ENCODE data around the gene E2F7.

E2F7 gene

DNA sequence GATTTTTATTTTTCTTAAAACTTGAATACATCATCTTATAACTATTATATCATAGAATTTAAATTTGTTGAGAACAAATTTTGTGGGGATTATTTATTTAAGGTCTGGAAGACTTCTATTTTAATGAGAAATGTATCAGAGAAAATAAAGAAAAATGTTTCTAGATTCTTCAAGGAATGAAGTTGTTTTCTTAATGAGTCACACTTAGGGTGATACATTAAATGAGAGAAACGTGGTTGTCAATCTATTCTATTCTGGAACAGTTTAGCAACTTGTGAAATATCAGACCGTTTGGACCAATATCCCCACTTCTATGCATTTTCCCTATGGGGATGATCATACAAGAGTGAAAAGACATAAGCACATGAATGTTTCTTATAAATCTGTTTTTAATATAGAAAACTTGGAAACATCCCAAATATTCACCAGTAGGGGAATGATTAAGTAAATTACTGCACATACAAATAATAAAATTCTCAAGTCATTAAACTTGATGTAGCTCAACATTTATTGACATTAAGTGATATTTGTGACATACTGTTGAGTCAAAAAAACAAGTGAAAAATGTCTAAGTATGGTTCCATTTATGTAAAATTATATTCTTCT lies 88.5 kb downstream of the E2F7 start:
- Histone ChIP-seq H3K4me1 (peaks cover 0 to 7% (median 0%) of the 10 kb centered on the region in 4 donors), H3K36me3 (no peaks in the 10 kb centered on the region), H3K4me3 (no peak overlapping the region), H3K27me3 (no peaks in the 10 kb centered on the region), H3K27ac (no peak overlapping the region), H3K9me3 (peaks cover 0 to 5% (median 0%) of the 10 kb centered on the region in 3 donors)
- DNase-seq, result no peak
- intact Hi-C loops (cut with DNase I; ENCODE audit: low total_unique reads), result no loop called here
- TF ChIP-seq, protein P1, sequence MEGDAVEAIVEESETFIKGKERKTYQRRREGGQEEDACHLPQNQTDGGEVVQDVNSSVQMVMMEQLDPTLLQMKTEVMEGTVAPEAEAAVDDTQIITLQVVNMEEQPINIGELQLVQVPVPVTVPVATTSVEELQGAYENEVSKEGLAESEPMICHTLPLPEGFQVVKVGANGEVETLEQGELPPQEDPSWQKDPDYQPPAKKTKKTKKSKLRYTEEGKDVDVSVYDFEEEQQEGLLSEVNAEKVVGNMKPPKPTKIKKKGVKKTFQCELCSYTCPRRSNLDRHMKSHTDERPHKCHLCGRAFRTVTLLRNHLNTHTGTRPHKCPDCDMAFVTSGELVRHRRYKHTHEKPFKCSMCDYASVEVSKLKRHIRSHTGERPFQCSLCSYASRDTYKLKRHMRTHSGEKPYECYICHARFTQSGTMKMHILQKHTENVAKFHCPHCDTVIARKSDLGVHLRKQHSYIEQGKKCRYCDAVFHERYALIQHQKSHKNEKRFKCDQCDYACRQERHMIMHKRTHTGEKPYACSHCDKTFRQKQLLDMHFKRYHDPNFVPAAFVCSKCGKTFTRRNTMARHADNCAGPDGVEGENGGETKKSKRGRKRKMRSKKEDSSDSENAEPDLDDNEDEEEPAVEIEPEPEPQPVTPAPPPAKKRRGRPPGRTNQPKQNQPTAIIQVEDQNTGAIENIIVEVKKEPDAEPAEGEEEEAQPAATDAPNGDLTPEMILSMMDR (IDR thresholded peaks at IDR 0.05), result no peak
